ENCODE data around the gene TNF. TPM values are rescaled to one million over a fixed set of nuclear protein-coding genes. Genes with fewer than 3 reads are reported as not detected.

Gene TNF
- total and polyA plus RNA-seq, 2 donors from 2014 or later = 0.69 to 5.4 TPM

GRCh38 chr6:31558318-31558625, 17.1 kb upstream of the TNF start:
- Histone ChIP-seq H3K36me3 (ENCODE audit: control insufficient read depth in 2 of 3, insufficient read depth in 3 of 3, low read length in 3 of 3) (peaks cover 0 to 24% (median 9%) of the 10 kb centered on the region in 3 donors), H3K4me3 (ENCODE audit: low read length in 3 of 3) (no peak overlapping the region), H3K27me3 (ENCODE audit: control insufficient read depth, insufficient read depth, low read length) (no peaks in the 10 kb centered on the region), H3K27ac (ENCODE audit: low read depth in 2 of 2, low read length in 2 of 2) (no peak overlapping the region), H3K9me3 (ENCODE audit: control insufficient read depth in 2 of 3, insufficient read depth in 1 of 3, low read length in 3 of 3) (no peaks in the 10 kb centered on the region), H3K4me1 (ENCODE audit: control insufficient read depth in 2 of 3, insufficient read depth in 2 of 3, low read depth in 1 of 3, low read length in 3 of 3) (peaks cover 0 to 18% (median 0%) of the 10 kb centered on the region in 3 donors), H3K9ac (ENCODE audit: low read length in 3 of 3) (no peak overlapping the region)
- intact Hi-C loops (cut with DNase I) = no loop called here
- DNase-seq = no peak
- no peak for TF ChIP-seq CTCF (IDR thresholded peaks at IDR 0.05; ENCODE audit: borderline replicate concordance, extremely low read depth, insufficient read depth)
- FAIRE-seq = no peak

- FAIRE-seq (no peak), DNase-seq (peak in 1 of 5 donors; percentile 59)
- Histone ChIP-seq H3K27ac (ENCODE audit: low read depth in 2 of 2, low read length in 2 of 2) (peak overlapping the region; percentile 48 to 51), H3K4me1 (ENCODE audit: control insufficient read depth in 2 of 3, insufficient read depth in 2 of 3, low read depth in 1 of 3, low read length in 3 of 3) (peaks cover 0 to 18% (median 0%) of the 10 kb centered on the region in 3 donors), H3K36me3 (ENCODE audit: control insufficient read depth in 2 of 3, insufficient read depth in 3 of 3, low read length in 3 of 3) (peaks cover 0 to 24% (median 9%) of the 10 kb centered on the region in 3 donors), H3K27me3 (ENCODE audit: control insufficient read depth, insufficient read depth, low read length) (no peaks in the 10 kb centered on the region), H3K9ac (ENCODE audit: low read length in 3 of 3) (peak overlapping the region in 1 of 3 donors; percentile 31), H3K9me3 (ENCODE audit: control insufficient read depth in 2 of 3, insufficient read depth in 1 of 3, low read length in 3 of 3) (no peaks in the 10 kb centered on the region), H3K4me3 (ENCODE audit: low read length in 3 of 3) (no peak overlapping the region)
- TF ChIP-seq CTCF (IDR thresholded peaks at IDR 0.05; ENCODE audit: borderline replicate concordance, extremely low read depth, insufficient read depth) = no peak
- intact Hi-C loops (cut with DNase I) = no loop called here
These were observed 16.5 kb upstream of the TNF start for GRCh38 chr6:31558631-31559500.

DNA sequence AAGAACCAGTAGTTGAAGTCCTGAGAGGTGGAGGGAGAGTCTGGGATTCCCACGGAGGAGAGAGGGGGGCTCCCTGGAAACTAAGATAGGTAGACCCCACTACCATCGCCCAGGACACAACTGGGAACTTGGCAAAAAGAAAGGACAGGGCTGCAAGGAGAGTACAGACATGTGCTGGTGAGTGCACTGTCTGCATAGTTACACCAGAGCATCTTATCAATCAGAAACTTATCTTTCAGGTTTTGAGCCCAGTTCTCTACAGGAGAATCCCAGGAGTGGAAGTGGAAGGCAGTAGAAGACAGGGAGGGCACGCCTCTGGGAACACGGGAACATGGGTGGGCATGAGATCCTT, 15.8 kb upstream of the TNF start:
- Histone ChIP-seq H3K9ac (ENCODE audit: low read length in 3 of 3) (peak overlapping the region in 1 of 3 donors; percentile 31), H3K27ac (ENCODE audit: low read depth in 2 of 2, low read length in 2 of 2) (peak overlapping the region; percentile 9 to 51), H3K27me3 (ENCODE audit: control insufficient read depth, insufficient read depth, low read length) (no peaks in the 10 kb centered on the region), H3K36me3 (ENCODE audit: control insufficient read depth in 2 of 3, insufficient read depth in 3 of 3, low read length in 3 of 3) (peaks cover 0 to 24% (median 9%) of the 10 kb centered on the region in 3 donors), H3K9me3 (ENCODE audit: control insufficient read depth in 2 of 3, insufficient read depth in 1 of 3, low read length in 3 of 3) (no peaks in the 10 kb centered on the region), H3K4me1 (ENCODE audit: control insufficient read depth in 2 of 3, insufficient read depth in 2 of 3, low read depth in 1 of 3, low read length in 3 of 3) (peaks cover 0 to 18% (median 0%) of the 10 kb centered on the region in 3 donors), H3K4me3 (ENCODE audit: low read length in 3 of 3) (no peak overlapping the region)
- DNase-seq (no peak), FAIRE-seq (no peak)
- intact Hi-C loops (cut with DNase I) = no loop called here
- TF ChIP-seq CTCF (IDR thresholded peaks at IDR 0.05; ENCODE audit: borderline replicate concordance, extremely low read depth, insufficient read depth) = no peak

Measured in kidney (tissue), 14 donors.